Upper lobe of left lung (tissue), 4 donors: ENCODE measurements around the gene PDE7B.

Source experiments
- CTCF ChIP-seq, 6 experiments: fragments of 450-650 bp in 4 of 6; fragments of 200-600 bp in 2 of 6; sonication (generic) in 2 of 6; IDR thresholded peaks; one replicate each; pipeline ENCODE4 v1.5.1; 2016 to 2019; ENCODE audit warnings: antibody characterized with exemption in 6 of 6
- POLR2A ChIP-seq, 4 donors: fragments of 450-650 bp; IDR thresholded peaks; one replicate each; pipeline ENCODE4 v1.5.1; 2016 to 2017; ENCODE audit warnings: antibody characterized with exemption in 4 of 4, mild to moderate bottlenecking in 2 of 4
- POLR2AphosphoS5 ChIP-seq, 2 donors: sonication (generic); formaldehyde crosslinking; IDR thresholded peaks; one replicate each; pipeline ENCODE4 v1.5.1; 2017; ENCODE audit warnings: antibody characterized with exemption in 2 of 2

DNA sequence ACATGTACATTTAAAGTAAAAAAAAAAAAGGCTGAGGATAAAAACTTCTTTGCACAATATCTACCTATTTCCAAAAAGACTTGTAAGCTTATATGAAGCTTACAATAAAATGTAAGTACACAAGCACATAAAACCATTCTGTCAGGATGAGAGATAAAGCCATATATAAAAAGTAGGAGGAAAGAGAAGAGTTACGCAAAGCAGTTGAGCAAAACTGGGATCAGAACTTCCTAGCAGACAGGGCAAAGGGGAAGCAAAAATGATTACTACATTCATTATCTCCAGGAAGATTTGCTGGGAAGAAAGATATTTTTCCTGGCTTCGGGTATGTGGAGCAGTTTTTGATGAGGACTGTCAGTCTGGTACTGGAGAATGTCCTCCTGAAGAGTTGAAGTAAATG is 200.5 kb downstream of the PDE7B start:
- TF ChIP-seq CTCF (IDR thresholded peaks at IDR 0.05) (no peak), POLR2A (IDR thresholded peaks at IDR 0.05) (no peak), POLR2AphosphoS5 (IDR thresholded peaks at IDR 0.05) (no peak)
